Fibroblast of the aortic adventitia (primary cell): ENCODE results near the gene DDX46. TPM values are rescaled to one million over a fixed set of nuclear protein-coding genes. Genes with fewer than 3 reads are reported as not detected.
"Not testable (repeated sequence)": the region's sequence is repeated elsewhere in the genome, so short reads cannot be mapped to it uniquely, and the experiment has no call there.

Experiments
- DNase-seq: peaks from one replicate; pipeline ENCODE4 v3.0.0-alpha.2; 2010; ENCODE audit warnings: low read depth
- H3K4me3 ChIP-seq: 2 replicates; pipeline ENCODE4 v1.5.1; 2011; ENCODE audit warnings: low read depth, mild to moderate bottlenecking, control low read depth, low read length, moderate library complexity
- total RNA-seq: library from RNA; depleted of rRNA; stranded (reverse); fragments of >200 nt; gene quantifications from 2 replicates; pipeline ENCODE4 v1.2.3, GENCODE V29; 2012; ENCODE audit warnings: low replicate concordance
- TF ChIP-seq, protein P1 (sequence below): IDR thresholded peaks from 2 replicates; pipeline ENCODE4 v1.5.1; 2011; ENCODE audit warnings: mild to moderate bottlenecking, low read length, control low read depth, inconsistent platforms; ENCODE audit not compliant: insufficient read depth

Gene DDX46
- total RNA-seq, 1 donor = 30.5 TPM

GRCh38 chr5:134821841-134822240 lies 63.3 kb downstream of the DDX46 start:
- DNase-seq = no peak
- TF ChIP-seq, protein P1, sequence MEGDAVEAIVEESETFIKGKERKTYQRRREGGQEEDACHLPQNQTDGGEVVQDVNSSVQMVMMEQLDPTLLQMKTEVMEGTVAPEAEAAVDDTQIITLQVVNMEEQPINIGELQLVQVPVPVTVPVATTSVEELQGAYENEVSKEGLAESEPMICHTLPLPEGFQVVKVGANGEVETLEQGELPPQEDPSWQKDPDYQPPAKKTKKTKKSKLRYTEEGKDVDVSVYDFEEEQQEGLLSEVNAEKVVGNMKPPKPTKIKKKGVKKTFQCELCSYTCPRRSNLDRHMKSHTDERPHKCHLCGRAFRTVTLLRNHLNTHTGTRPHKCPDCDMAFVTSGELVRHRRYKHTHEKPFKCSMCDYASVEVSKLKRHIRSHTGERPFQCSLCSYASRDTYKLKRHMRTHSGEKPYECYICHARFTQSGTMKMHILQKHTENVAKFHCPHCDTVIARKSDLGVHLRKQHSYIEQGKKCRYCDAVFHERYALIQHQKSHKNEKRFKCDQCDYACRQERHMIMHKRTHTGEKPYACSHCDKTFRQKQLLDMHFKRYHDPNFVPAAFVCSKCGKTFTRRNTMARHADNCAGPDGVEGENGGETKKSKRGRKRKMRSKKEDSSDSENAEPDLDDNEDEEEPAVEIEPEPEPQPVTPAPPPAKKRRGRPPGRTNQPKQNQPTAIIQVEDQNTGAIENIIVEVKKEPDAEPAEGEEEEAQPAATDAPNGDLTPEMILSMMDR = no peak
- no peak overlapping the region for H3K4me3 ChIP-seq

- DNase-seq = no peak
- H3K4me3 ChIP-seq = no peak overlapping the region
- TF ChIP-seq, protein P1 = no peak
Measured at GRCh38 chr5:134824681-134825080, 66.1 kb downstream of the DDX46 start.

- no peak for DNase-seq
- TF ChIP-seq, protein P1 = no peak
- no peak overlapping the region for H3K4me3 ChIP-seq
Measured at GRCh38 chr5:134825212-134825611, 66.6 kb downstream of the DDX46 start.

GRCh38 chr5:134833340-134834032 lies 74.9 kb downstream of the DDX46 start:
- H3K4me3 ChIP-seq = no peak overlapping the region
- TF ChIP-seq, protein P1 = no peak
- DNase-seq = no peak

DNA sequence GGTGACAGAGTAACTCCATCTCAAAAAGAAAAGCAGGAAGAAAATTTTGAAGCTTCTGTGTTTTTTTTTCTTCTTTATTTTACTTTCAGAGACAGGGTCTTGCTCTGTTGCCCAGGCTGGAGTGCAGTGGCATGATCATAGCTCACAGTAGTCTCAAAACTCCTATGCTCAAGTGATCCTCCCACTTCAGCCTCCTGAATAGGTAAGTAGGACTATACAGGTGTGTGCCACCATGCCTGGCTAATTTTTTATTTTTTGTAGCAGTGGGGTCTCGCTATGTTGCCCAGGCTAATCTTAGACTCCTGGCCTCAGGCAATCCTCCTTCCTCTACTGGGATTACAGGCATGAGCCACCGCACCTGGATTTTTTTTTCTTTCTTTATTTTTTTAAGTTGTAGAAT lies 77.0 kb downstream of the DDX46 start:
- H3K4me3 ChIP-seq = no peak overlapping the region
- no peak for DNase-seq
- TF ChIP-seq, protein P1 = no peak

- peak; percentile 47 for DNase-seq
- TF ChIP-seq, protein P1 = no peak
- no peak overlapping the region for H3K4me3 ChIP-seq
Measured at GRCh38 chr5:134837530-134838181, 79.1 kb downstream of the DDX46 start.

DNA sequence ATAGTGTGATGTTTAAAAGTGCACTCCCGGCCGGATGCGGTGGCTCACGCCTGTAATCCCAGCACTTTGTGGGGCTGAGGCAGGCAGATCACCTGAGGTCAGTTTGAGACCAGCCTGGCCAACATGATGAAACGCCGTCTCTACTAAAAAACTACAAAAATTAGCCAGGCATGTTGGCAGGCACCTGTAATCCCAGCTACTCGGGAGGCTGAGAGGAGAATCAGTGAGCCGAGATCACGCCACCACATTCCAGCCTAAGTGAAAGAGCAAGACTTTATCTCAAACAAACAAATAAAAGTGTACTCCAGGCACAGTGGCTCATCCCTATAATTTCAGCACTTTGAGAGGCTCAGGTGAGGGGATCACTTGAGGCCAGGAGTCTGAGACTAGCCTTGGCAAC lies 79.8 kb downstream of the DDX46 start:
- not testable (repeated sequence) for DNase-seq, H3K4me3 ChIP-seq
